ENCODE measurements around the gene MEF2C.

- TF ChIP-seq GATA2 (IDR thresholded peaks at IDR 0.05; ENCODE audit: low read depth, low read length) = no peak
- TF ChIP-seq GATA3 (IDR thresholded peaks at IDR 0.05; ENCODE audit: low read depth, low read length) = no peak
Observed at GRCh38 chr5:88878976-88879375, 4.0 kb downstream of the MEF2C start.

Data from SH-SY5Y (cell line).